ENCODE measurements around the gene KTI12. TPM values are rescaled to one million over a fixed set of nuclear protein-coding genes. Genes with fewer than 3 reads are reported as not detected.
A peak's percentile ranks its signal among the peaks of the same experiment; 100 is the strongest.

Gene KTI12
- total RNA-seq, 2 experiments from 2014 or later: 16.4 to 16.8 TPM

- Histone ChIP-seq H2AFZ (ENCODE audit: low read length) (peak within 1 kb of the TSS; percentile 90), H4K20me1 (ENCODE audit: insufficient read depth, low read length) (peaks cover 31% of the 10 kb centered on the region; the same call in 1 of the 2 replicates), H3K79me2 (ENCODE audit: insufficient read depth, low read depth, low read length) (peaks cover 70% of the 10 kb centered on the region), H3K4me1 (ENCODE audit: insufficient read depth, low read length, poor library complexity, severe bottlenecking) (peaks cover 38% of the 10 kb centered on the region), H3K4me2 (ENCODE audit: low read length) (peak within 1 kb of the TSS; percentile 97), H3K9me2 (ENCODE audit: insufficient read depth, low read length) (no peaks in the 10 kb centered on the region), H3K36me3 (ENCODE audit: insufficient read depth, low read length) (peaks cover 49% of the 10 kb centered on the region), H3K9me3 (ENCODE audit: low read length) (no peaks in the 10 kb centered on the region), H3K27ac (ENCODE audit: low read depth, low read length, poor library complexity, severe bottlenecking) (peak within 1 kb of the TSS; percentile 80), H3K4me3 (ENCODE audit: low read depth, low read length, poor library complexity, severe bottlenecking) (peak within 1 kb of the TSS; percentile 96)
- BruUV-seq (replicated peaks): no TSS peak
- intact Hi-C loops (cut with micrococcal nuclease; ENCODE audit: unreplicated experiment): loop anchor here (1.0 to 10.0 kb wide), 5 partner anchors 23 to 1778 kb away; partner anchors contain the start of genes KTI12, LRP8 and NDC1
- TF ChIP-seq EZH2phosphoT487 (IDR thresholded peaks at IDR 0.05; ENCODE audit: borderline replicate concordance, low read depth, low read length): no peak
- peak; percentile 26; the same call in 1 of the 2 replicates for TF ChIP-seq CTCF (conservative IDR thresholded peaks at IDR 0.05; ENCODE audit: low read length)
- CTCF ChIA-PET (ENCODE audit: unreplicated experiment): interaction anchor here (1.1 kb wide), 1 partner anchor 177 kb away, joined by 3 read pairs; no protein-coding TSS in a partner anchor
- DNase-seq (ENCODE audit: low spot score): peak; percentile 95
- POLR2A ChIA-PET: interaction anchor here (0.6 to 2.0 kb wide), 7 partner anchors 11 to 177 kb away, joined by 3 to 14 read pairs (median 4); partner anchors contain the start of gene KTI12
These were observed 22.7 kb upstream of the KTI12 start, which contains the start of gene BTF3L4 for GRCh38 chr1:52056163-52056936. Gene BTF3L4 (plus strand): TSS chr1:52056295. CDS start chr1:52059848, 3,553 bp downstream.

GRCh38 chr1:52055866-52056162 is 22.2 kb upstream of the KTI12 start:
- peaks cover 69% of the 10 kb centered on the region for H3K79me2 ChIP-seq (ENCODE audit: insufficient read depth, low read depth, low read length)
- ChIA-PET POLR2A (interaction anchor here (0.8 to 2.0 kb wide), 6 partner anchors 10 to 176 kb away, joined by 3 to 14 read pairs (median 4); partner anchors contain the start of gene KTI12), CTCF (ENCODE audit: unreplicated experiment) (interaction anchor here (1.1 kb wide), 1 partner anchor 176 kb away, joined by 3 read pairs; no protein-coding TSS in a partner anchor)
- intact Hi-C loops (cut with micrococcal nuclease; ENCODE audit: unreplicated experiment): loop anchor here (1.0 to 10.0 kb wide), 5 partner anchors 23 to 1779 kb away; partner anchors contain the start of genes KTI12, LRP8 and NDC1
- peak overlapping the region; percentile 97 for H3K4me2 ChIP-seq (ENCODE audit: low read length)
- DNase-seq (ENCODE audit: low spot score): no peak
- peaks cover 47% of the 10 kb centered on the region for H3K36me3 ChIP-seq (ENCODE audit: insufficient read depth, low read length)
- TF ChIP-seq EZH2phosphoT487 (IDR thresholded peaks at IDR 0.05; ENCODE audit: borderline replicate concordance, low read depth, low read length): no peak
- no peak for TF ChIP-seq CTCF (conservative IDR thresholded peaks at IDR 0.05; ENCODE audit: low read length)
- peaks cover 31% of the 10 kb centered on the region; the same call in 1 of the 2 replicates for H4K20me1 ChIP-seq (ENCODE audit: insufficient read depth, low read length)
- no TSS peak for BruUV-seq (replicated peaks)
- H3K4me1 ChIP-seq (ENCODE audit: insufficient read depth, low read length, poor library complexity, severe bottlenecking): peaks cover 38% of the 10 kb centered on the region
- H3K9me3 ChIP-seq (ENCODE audit: low read length): no peaks in the 10 kb centered on the region
- peak overlapping the region; percentile 90 for H2AFZ ChIP-seq (ENCODE audit: low read length)
- peak overlapping the region; percentile 80 for H3K27ac ChIP-seq (ENCODE audit: low read depth, low read length, poor library complexity, severe bottlenecking)
- peak overlapping the region; percentile 96 for H3K4me3 ChIP-seq (ENCODE audit: low read depth, low read length, poor library complexity, severe bottlenecking)
- H3K9me2 ChIP-seq (ENCODE audit: insufficient read depth, low read length): no peaks in the 10 kb centered on the region

Data from OCI-LY7 (cell line).